AG09309 (cell line): ENCODE results near the gene SFMBT2.

Experiments
- DNase-seq: peaks from one replicate; pipeline ENCODE4 v3.0.0-alpha.2; 2010; ENCODE audit warnings: low read depth
- H3K4me3 ChIP-seq: 2 replicates; pipeline ENCODE4 v1.5.1; 2011; ENCODE audit warnings: mild to moderate bottlenecking, low read depth, low read length, moderate library complexity; ENCODE audit not compliant: control insufficient read depth
- CTCF ChIP-seq: IDR thresholded peaks from 2 replicates; pipeline ENCODE4 v1.5.1; 2011; ENCODE audit warnings: mild to moderate bottlenecking, low read depth, low read length, inconsistent platforms; ENCODE audit not compliant: insufficient read depth, control insufficient read depth; ENCODE audit errors: missing control alignments

The SFMBT2 gene

DNA sequence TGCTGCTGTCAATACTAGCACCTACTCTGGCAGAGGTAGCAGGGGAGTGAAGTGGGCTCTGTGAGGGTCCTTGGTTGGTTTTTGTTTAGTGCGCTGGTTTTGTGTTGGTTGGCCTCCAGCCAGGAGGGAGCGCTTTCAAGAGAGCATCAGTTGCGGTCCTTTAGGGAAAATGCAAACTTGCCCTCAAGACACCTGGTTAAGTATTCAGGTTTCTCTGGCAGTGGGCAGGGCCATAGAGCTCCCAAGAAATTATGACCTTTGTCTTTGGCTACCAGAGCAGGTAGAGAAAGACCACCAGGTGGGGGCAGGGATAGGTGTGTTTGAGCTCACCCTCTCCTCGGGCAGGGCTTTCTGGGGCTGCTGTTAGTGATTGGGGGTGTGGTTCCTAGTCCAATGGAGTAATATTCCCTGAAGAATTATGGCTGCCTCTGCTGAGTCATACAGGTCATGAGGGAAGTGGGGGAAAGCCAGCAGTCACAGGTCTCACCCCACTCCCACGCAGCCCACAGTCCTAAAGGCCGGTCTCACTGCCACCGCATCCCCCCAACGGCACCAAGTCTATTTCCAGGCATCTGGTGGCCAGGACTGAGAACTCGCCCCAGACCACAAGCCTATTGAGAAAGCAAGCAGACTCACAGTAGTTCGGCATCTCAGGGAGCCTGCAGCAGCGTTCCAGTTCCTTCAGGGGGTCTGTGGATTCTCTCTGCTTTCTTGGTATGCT, 280.5 kb downstream of the SFMBT2 start:
- H3K4me3 ChIP-seq = no peak overlapping the region
- TF ChIP-seq CTCF = no peak
- no peak for DNase-seq

DNA sequence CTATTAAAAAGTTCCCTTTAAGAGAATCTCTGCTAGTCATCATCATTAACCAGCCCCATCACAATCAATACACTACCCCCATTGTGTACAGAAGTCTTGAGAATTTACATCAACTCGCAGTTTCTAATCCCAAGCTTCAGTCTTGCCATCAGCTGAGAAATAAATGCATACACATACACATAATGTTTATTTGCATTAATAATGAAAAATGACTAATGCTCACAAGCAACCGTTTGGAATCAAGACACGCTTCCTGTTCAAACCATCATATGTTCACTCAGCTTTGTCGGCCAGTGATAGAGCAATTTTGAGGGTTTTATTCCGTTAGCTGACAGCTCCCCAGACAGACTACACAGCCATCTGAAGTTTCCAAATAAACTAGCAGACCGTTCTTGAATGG, 287.1 kb downstream of the SFMBT2 start:
- TF ChIP-seq CTCF = no peak
- no peak overlapping the region for H3K4me3 ChIP-seq
- no peak for DNase-seq

DNA sequence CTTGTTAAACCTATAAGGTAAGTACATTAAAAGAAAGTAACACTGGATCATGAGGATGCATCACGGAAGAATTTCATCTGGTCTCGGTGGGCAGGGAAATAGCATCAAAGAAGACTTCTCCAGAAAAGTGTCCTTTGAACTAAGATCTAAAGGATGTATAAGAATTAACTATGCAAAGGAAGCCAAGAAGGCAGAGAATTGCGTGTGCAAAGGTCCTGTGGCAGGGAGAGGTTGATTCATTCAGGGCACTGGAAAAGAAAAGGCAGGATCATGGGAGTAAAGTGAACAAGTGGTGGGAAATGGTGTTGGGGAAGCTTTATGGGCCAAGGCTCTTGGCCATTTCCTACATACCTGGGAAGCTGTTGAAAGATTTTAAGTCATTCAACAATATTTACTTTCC, 288.3 kb downstream of the SFMBT2 start:
- TF ChIP-seq CTCF = no peak
- DNase-seq = no peak
- no peak overlapping the region for H3K4me3 ChIP-seq

DNA sequence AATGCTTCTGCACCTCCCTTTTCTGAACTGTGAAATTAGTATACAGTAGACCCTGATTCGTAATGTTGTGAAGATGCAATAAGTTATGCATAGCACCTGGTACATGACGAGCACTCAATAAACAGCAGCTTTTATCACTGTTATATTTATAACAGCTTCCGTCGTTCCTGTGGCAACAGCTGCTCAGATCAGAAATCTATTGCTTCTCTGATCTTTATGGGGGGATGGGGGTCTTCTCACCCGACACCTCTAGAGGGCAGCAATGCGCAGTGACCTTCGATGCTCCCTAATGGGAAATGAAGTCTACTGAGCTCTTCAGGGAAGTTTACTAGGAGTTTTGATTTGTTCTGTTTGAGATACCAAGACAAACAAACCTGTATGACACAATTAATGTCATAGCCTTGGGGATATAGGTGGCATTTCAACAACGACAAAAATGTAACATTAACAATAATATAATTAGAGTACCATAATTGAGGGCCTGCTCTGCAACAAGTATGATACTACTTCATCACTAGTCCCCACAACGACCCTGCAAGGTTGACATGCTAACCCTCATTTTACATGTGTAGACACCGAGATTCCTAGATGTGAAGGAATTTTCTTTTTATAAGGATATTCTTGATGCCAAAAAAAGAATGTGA, 289.6 kb downstream of the SFMBT2 start:
- no peak for TF ChIP-seq CTCF
- DNase-seq = no peak
- H3K4me3 ChIP-seq = no peak overlapping the region

DNA sequence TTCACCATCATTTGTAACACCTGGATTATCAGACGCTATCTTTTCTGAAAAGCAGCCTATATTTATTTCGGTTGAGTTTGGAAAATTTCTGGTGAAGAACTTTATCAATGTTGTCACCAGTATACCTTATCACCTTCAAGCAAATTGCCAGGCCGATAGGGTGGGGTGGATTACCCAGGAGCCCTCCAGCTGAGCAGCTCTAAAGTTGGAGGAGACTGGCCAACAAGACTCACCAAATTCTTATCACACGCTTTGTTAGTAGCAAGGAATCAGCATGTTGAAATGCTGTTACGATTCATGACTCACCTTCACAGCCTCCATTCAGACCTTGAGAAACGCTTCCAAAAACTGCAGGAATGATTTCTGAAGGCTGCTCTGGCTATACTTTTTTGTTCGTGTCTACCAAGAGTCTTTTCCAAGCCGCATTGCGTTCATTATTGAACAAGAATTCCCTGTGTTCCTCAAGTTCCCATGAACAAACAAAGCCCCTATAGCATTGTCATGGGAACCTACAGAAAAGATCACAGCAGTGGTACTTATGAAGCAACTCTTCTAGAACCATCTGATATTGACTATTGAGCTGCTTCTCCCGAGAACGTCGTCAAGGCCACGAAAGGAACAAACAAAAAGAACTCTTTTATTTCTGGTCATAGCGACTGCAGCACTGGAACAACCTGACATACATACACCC, 291.4 kb downstream of the SFMBT2 start:
- DNase-seq = no peak
- TF ChIP-seq CTCF = no peak
- no peak overlapping the region for H3K4me3 ChIP-seq

GRCh38 chr10:7117806-7118674, 292.8 kb downstream of the SFMBT2 start:
- DNase-seq = no peak
- H3K4me3 ChIP-seq = no peak overlapping the region
- no peak for TF ChIP-seq CTCF
